DND-41 (cell line): ENCODE measurements around the gene EBPL.

ENCODE experiments used
- CTCF ChIP-seq: IDR thresholded peaks from 2 replicates; pipeline ENCODE4 v1.5.1; 2012; ENCODE audit warnings: borderline replicate concordance, low read length, moderate library complexity, mild to moderate bottlenecking; ENCODE audit not compliant: poor library complexity, severe bottlenecking; ENCODE audit errors: extremely low read depth
- EZH2 ChIP-seq: IDR thresholded peaks from 3 replicates; pipeline ENCODE4 v1.6.1; 2012; ENCODE audit warnings: borderline replicate concordance, low read depth, mild to moderate bottlenecking, moderate library complexity, low read length, inconsistent platforms; ENCODE audit not compliant: severe bottlenecking

GRCh38 chr13:49622174-49622946, 68.9 kb downstream of the EBPL start:
- TF ChIP-seq CTCF, result no peak
- TF ChIP-seq EZH2, result no peak
